B cell (primary cell): ENCODE measurements around the gene ARHGAP42. TPM values are rescaled to one million over a fixed set of nuclear protein-coding genes. Genes with fewer than 3 reads are reported as not detected.
"Not testable (repeated sequence)": the region's sequence is repeated elsewhere in the genome, so short reads cannot be mapped to it uniquely, and the experiment has no call there.

Experiments used
- ATAC-seq: fragments of 200-7000 bp; cut with Tn5 transposase; one replicate; pipeline ENCODE4 v1.10.0; 2021; ENCODE audit warnings: low read depth, mild to moderate bottlenecking, moderate number of reproducible peaks, moderate library complexity
- CTCF ChIA-PET: fragments of 350-600 bp; sonication (Branson Sonifier 250); formaldehyde crosslinking; loops from one replicate; lab custom pipeline; 2021; ENCODE audit warnings: antibody characterized with exemption, inconsistent platforms; lab: Charles Lee
- POLR2A ChIA-PET: fragments of 350-600 bp; sonication (Branson Sonifier 250); formaldehyde crosslinking; loops from one replicate; lab custom pipeline; 2021; ENCODE audit warnings: antibody characterized with exemption; lab: Charles Lee
- DNase-seq: peaks from one replicate; pipeline ENCODE4 v3.0.0; 2013
- H2AFZ ChIP-seq: 2 replicates; pipeline ENCODE4 v1.6.1; 2012; ENCODE audit warnings: mild to moderate bottlenecking, low read depth, low read length; ENCODE audit not compliant: insufficient read depth, poor library complexity, severe bottlenecking
- H3K27ac ChIP-seq, 2 donors: 1 replicate in 1 of 2; 2 replicates in 1 of 2; pipeline ENCODE4 v1.5.1; 2012 to 2013; ENCODE audit warnings: low read length in 2 of 2, mild to moderate bottlenecking in 2 of 2, moderate library complexity in 1 of 2
- H3K27me3 ChIP-seq, 4 experiments: fragments of 200-600 bp in 1 of 4; sonication (generic) in 1 of 4; replicated peaks in 1 of 4; 1 replicate in 2 of 4; 2 replicates in 2 of 4; pipeline versions ENCODE4 v1.6.1 to v1.7.0; 2013 to 2016; ENCODE audit warnings: low read length in 3 of 4, mild to moderate bottlenecking in 2 of 4, mixed read lengths in 1 of 4, moderate library complexity in 1 of 4; ENCODE audit not compliant: insufficient read depth in 4 of 4, control insufficient read depth in 3 of 4; ENCODE audit errors: control extremely low read depth in 1 of 4
- H3K36me3 ChIP-seq, 2 experiments: replicated peaks in 1 of 2; 1 replicate in 1 of 2; 2 replicates in 1 of 2; pipeline versions ENCODE4 v1.6.1 to v1.7.1; 2013; ENCODE audit warnings: low read length in 1 of 2; ENCODE audit not compliant: insufficient read depth in 2 of 2, control insufficient read depth in 1 of 2; ENCODE audit errors: control extremely low read depth in 1 of 2, extremely low read depth in 1 of 2
- H3K4me1 ChIP-seq, 2 donors: fragments of 200-600 bp in 1 of 2; sonication (generic) in 1 of 2; 1 replicate in 1 of 2; 2 replicates in 1 of 2; pipeline versions ENCODE4 v1.5.1 to v1.6.1; 2013 to 2017; ENCODE audit warnings: low read length in 2 of 2; ENCODE audit not compliant: control insufficient read depth in 2 of 2, insufficient read depth in 2 of 2
- H3K4me2 ChIP-seq: replicated peaks from 2 replicates; pipeline ENCODE3; 2012; ENCODE audit warnings: mild to moderate bottlenecking, low read depth, low read length; ENCODE audit not compliant: poor library complexity, severe bottlenecking
- H3K4me3 ChIP-seq, 5 experiments: fragments of 200-600 bp in 1 of 5; sonication (generic) in 1 of 5; 1 replicate in 3 of 5; 2 replicates in 2 of 5; pipeline versions ENCODE4 v1.5.1 to v1.7.0; 2011 to 2016; ENCODE audit warnings: low read length in 4 of 5, mild to moderate bottlenecking in 4 of 5, low read depth in 2 of 5, control low read depth in 1 of 5, moderate library complexity in 1 of 5; ENCODE audit not compliant: insufficient read depth in 1 of 5; ENCODE audit errors: control extremely low read depth in 1 of 5, extremely low read depth in 1 of 5
- H3K79me2 ChIP-seq: fragments of 200-600 bp; sonication (generic); one replicate; pipeline ENCODE4 v1.6.0; 2016; ENCODE audit warnings: low read length; ENCODE audit not compliant: control insufficient read depth, insufficient read depth
- H3K9ac ChIP-seq: fragments of 200-600 bp; sonication (generic); 2 replicates; pipeline ENCODE4 v1.6.1; 2017; ENCODE audit warnings: mild to moderate bottlenecking, low read length, moderate library complexity
- H3K9me3 ChIP-seq, 3 donors: one replicate each; pipeline versions ENCODE4 v1.6.1 to v1.7.1; 2013; ENCODE audit warnings: low read length in 2 of 3; ENCODE audit not compliant: control insufficient read depth in 2 of 3, insufficient read depth in 1 of 3; ENCODE audit errors: control extremely low read depth in 1 of 3
- H4K20me1 ChIP-seq: 2 replicates; pipeline ENCODE4 v1.6.0; 2012; ENCODE audit warnings: mild to moderate bottlenecking, low read length; ENCODE audit not compliant: insufficient read depth, control insufficient read depth, poor library complexity, severe bottlenecking
- H3K27ac Mint-ChIP-seq: one replicate; pipeline ENCODE4 v1.8.0; 2021; ENCODE audit warnings: mixed read lengths
- H3K27me3 Mint-ChIP-seq: one replicate; pipeline ENCODE4 v1.8.0; 2021; ENCODE audit warnings: mixed read lengths
- H3K4me1 Mint-ChIP-seq: one replicate; pipeline ENCODE4 v1.8.0; 2021; ENCODE audit warnings: mixed read lengths
- H3K4me3 Mint-ChIP-seq: one replicate; pipeline ENCODE4 v1.8.0; 2021; ENCODE audit warnings: mixed read lengths
- H3K9me3 Mint-ChIP-seq: one replicate; pipeline ENCODE4 v1.8.0; 2022; ENCODE audit warnings: mixed read lengths; ENCODE audit not compliant: insufficient read depth
- CTCF ChIP-seq: fragments of 200-600 bp; IDR thresholded peaks from one replicate; pipeline ENCODE4 v1.8.0; 2022; ENCODE audit warnings: antibody characterized with exemption, mild to moderate bottlenecking
- EZH2 ChIP-seq: IDR thresholded peaks from 2 replicates; pipeline ENCODE4 v1.6.1; 2012; ENCODE audit warnings: borderline replicate concordance, low read depth, mild to moderate bottlenecking, moderate library complexity, low read length; ENCODE audit not compliant: insufficient read depth, poor library complexity, severe bottlenecking
- WGBS: methylation state at CpG from one replicate; pipeline ENCODE4 v1.1.5; 2013; ENCODE audit warnings: missing lambda C conversion rate; ENCODE audit not compliant: insufficient coverage; 5-methylcytosine and 5-hydroxymethylcytosine counted together
- intact Hi-C: fragments of 100-400 bp; cut with micrococcal nuclease; formaldehyde crosslinking; loops from one replicate; pipeline ENCODE4 v1.10.0; 2022
- polyA plus RNA-seq: library from polyadenylated mRNA; depleted of rRNA; stranded (reverse); fragments of >200 nt; gene quantifications from 2 replicates; pipeline ENCODE4 v1.2.3, GENCODE V29; 2012
- total RNA-seq, 2 donors: library from RNA; stranded (reverse); fragments of 120-200 nt in 1 of 2; gene quantifications; 1 replicate in 1 of 2; 2 replicates in 1 of 2; pipeline versions ENCODE4 v1.2.3 to v1.2.4, GENCODE V29; 2013 to 2022

ARHGAP42 gene
- total and polyA plus RNA-seq, 2 donors (not counting 1 experiment from before 2014, with no cell fraction given): 3.8 to 4.9 TPM

GRCh38 chr11:100746448-100746847 is 59.4 kb downstream of the ARHGAP42 start:
- no peaks in the 10 kb centered on the region for H3K27me3 Mint-ChIP-seq
- intact Hi-C loops: no loop called here
- Histone ChIP-seq H4K20me1 (no peaks in the 10 kb centered on the region), H3K4me2 (no peak overlapping the region), H2AFZ (no peak overlapping the region), H3K4me3 (no peak overlapping the region), H3K9me3 (peaks cover 0 to 30% (median 13%) of the 10 kb centered on the region in 3 donors), H3K27ac (no peak overlapping the region), H3K27me3 (no peaks in the 10 kb centered on the region), H3K36me3 (no peaks in the 10 kb centered on the region), H3K4me1 (peaks cover 8 to 12% of the 10 kb centered on the region in 2 donors), H3K9ac (no peak overlapping the region), H3K79me2 (peaks cover 2% of the 10 kb centered on the region)
- POLR2A ChIA-PET: no interaction called here
- TF ChIP-seq EZH2 (no peak), CTCF (no peak)
- peaks cover 10% of the 10 kb centered on the region for H3K9me3 Mint-ChIP-seq
- DNase-seq (no peak), ATAC-seq (no peak)
- H3K4me3 Mint-ChIP-seq: no peak overlapping the region
- H3K4me1 Mint-ChIP-seq: peaks cover 17% of the 10 kb centered on the region
- no CpG with 5 or more reads among the region's 6 CpGs for WGBS
- CTCF ChIA-PET: no interaction called here
- no peak overlapping the region for H3K27ac Mint-ChIP-seq

GRCh38 chr11:100748153-100748552 is 61.1 kb downstream of the ARHGAP42 start:
- no peak overlapping the region for H3K4me3 ChIP-seq
- ChIA-PET POLR2A (no interaction called here), CTCF (no interaction called here)
- no peaks in the 10 kb centered on the region for H3K27me3 ChIP-seq
- H3K9ac ChIP-seq: no peak overlapping the region
- no peak for ATAC-seq
- no peak overlapping the region for H3K27ac ChIP-seq
- DNase-seq: no peak
- no peak overlapping the region for H3K27ac Mint-ChIP-seq
- no peaks in the 10 kb centered on the region for H3K36me3 ChIP-seq
- H4K20me1 ChIP-seq: no peaks in the 10 kb centered on the region
- peaks cover 0 to 38% (median 13%) of the 10 kb centered on the region in 3 donors for H3K9me3 ChIP-seq
- no peaks in the 10 kb centered on the region for H3K27me3 Mint-ChIP-seq
- no peaks in the 10 kb centered on the region for H3K4me1 ChIP-seq
- H3K4me3 Mint-ChIP-seq: no peak overlapping the region
- H3K4me1 Mint-ChIP-seq: peaks cover 3% of the 10 kb centered on the region
- TF ChIP-seq EZH2 (no peak), CTCF (no peak)
- H3K9me3 Mint-ChIP-seq: peaks cover 10% of the 10 kb centered on the region
- intact Hi-C loops: no loop called here
- H3K4me2 ChIP-seq: no peak overlapping the region
- WGBS: no CpG with 5 or more reads among the region's 4 CpGs
- no peak overlapping the region for H2AFZ ChIP-seq
- H3K79me2 ChIP-seq: peaks cover 10% of the 10 kb centered on the region

- H3K9ac ChIP-seq, H3K27ac ChIP-seq, H2AFZ ChIP-seq, H3K4me1 Mint-ChIP-seq, POLR2A ChIA-PET, H4K20me1 ChIP-seq, intact Hi-C loops, H3K4me3 Mint-ChIP-seq, H3K27me3 ChIP-seq, ATAC-seq, H3K27ac Mint-ChIP-seq, H3K4me2 ChIP-seq, H3K27me3 Mint-ChIP-seq, CTCF ChIA-PET, H3K36me3 ChIP-seq, H3K4me1 ChIP-seq, H3K4me3 ChIP-seq, DNase-seq, H3K9me3 Mint-ChIP-seq: not testable (repeated sequence)
- Histone ChIP-seq H3K9me3 (peaks cover 0 to 34% (median 13%) of the 10 kb centered on the region in 3 donors), H3K79me2 (peaks cover 10% of the 10 kb centered on the region)
- WGBS: 90% methylated on average over 5 of the region's 10 CpGs
These were observed 62.9 kb downstream of the ARHGAP42 start for GRCh38 chr11:100749887-100750565.
